Common myeloid progenitor, CD34-positive (primary cell): ENCODE results near the gene RASGRP3.

Source experiments
- CTCF ChIA-PET: fragments of 350-600 bp; sonication (Branson Sonifier 250); formaldehyde crosslinking; loops from one replicate; lab custom pipeline; 2021; ENCODE audit warnings: antibody characterized with exemption; lab: Charles Lee
- POLR2A ChIA-PET: fragments of 350-600 bp; sonication (Branson Sonifier 250); formaldehyde crosslinking; loops from one replicate; lab custom pipeline; 2021; ENCODE audit warnings: antibody characterized with exemption; lab: Charles Lee
- DNase-seq, 3 donors: peaks; one replicate each; pipeline versions ENCODE4 v3.0.0 to v3.0.0-alpha.2; 2013
- H3K27ac ChIP-seq, 2 experiments: 1 replicate in 1 of 2; 2 replicates in 1 of 2; pipeline ENCODE4 v1.7.0; 2013; ENCODE audit warnings: inconsistent platforms in 2 of 2, low read length in 2 of 2, mild to moderate bottlenecking in 2 of 2, low read depth in 1 of 2, moderate library complexity in 1 of 2; ENCODE audit not compliant: severe bottlenecking in 2 of 2, insufficient read depth in 1 of 2, poor library complexity in 1 of 2
- H3K27me3 ChIP-seq, 5 experiments: replicated peaks in 2 of 5; 1 replicate in 3 of 5; 2 replicates in 2 of 5; pipeline versions ENCODE4 v1.6.1 to v1.7.0; 2013; ENCODE audit warnings: low read length in 4 of 5, mild to moderate bottlenecking in 2 of 5, moderate library complexity in 2 of 5, inconsistent platforms in 1 of 5; ENCODE audit not compliant: insufficient read depth in 5 of 5, control insufficient read depth in 4 of 5
- H3K36me3 ChIP-seq, 4 experiments: 1 replicate in 2 of 4; 2 replicates in 2 of 4; pipeline versions ENCODE4 v1.6.1 to v1.7.0; 2013; ENCODE audit warnings: low read length in 3 of 4, control low read depth in 1 of 4, mild to moderate bottlenecking in 1 of 4; ENCODE audit not compliant: control insufficient read depth in 4 of 4, insufficient read depth in 4 of 4
- H3K4me1 ChIP-seq, 4 experiments: 1 replicate in 3 of 4; 2 replicates in 1 of 4; pipeline versions ENCODE4 v1.6.1 to v1.7.1; 2013; ENCODE audit warnings: low read length in 3 of 4, mild to moderate bottlenecking in 3 of 4, control low read depth in 1 of 4, inconsistent platforms in 1 of 4, moderate library complexity in 1 of 4; ENCODE audit not compliant: control insufficient read depth in 4 of 4, insufficient read depth in 4 of 4; ENCODE audit errors: control extremely low read depth in 1 of 4
- H3K4me3 ChIP-seq, 7 experiments: 1 replicate in 4 of 7; 2 replicates in 3 of 7; pipeline versions ENCODE4 v1.5.1 to v1.7.0; 2013; ENCODE audit warnings: mild to moderate bottlenecking in 7 of 7, low read length in 6 of 7, moderate library complexity in 6 of 7, inconsistent platforms in 2 of 7, low read depth in 2 of 7, control low read depth in 1 of 7; ENCODE audit not compliant: insufficient read depth in 4 of 7, control insufficient read depth in 1 of 7; ENCODE audit errors: extremely low read depth in 1 of 7
- H3K9me3 ChIP-seq, 5 experiments: 1 replicate in 4 of 5; 2 replicates in 1 of 5; pipeline versions ENCODE4 v1.6.1 to v1.7.1; 2013; ENCODE audit warnings: low read length in 4 of 5, mild to moderate bottlenecking in 2 of 5, inconsistent platforms in 1 of 5, low read depth in 1 of 5, moderate library complexity in 1 of 5; ENCODE audit not compliant: control insufficient read depth in 4 of 5, insufficient read depth in 2 of 5; ENCODE audit errors: control extremely low read depth in 1 of 5
- WGBS: methylation state at CpG from one replicate; pipeline ENCODE4 v1.1.5; 2013; ENCODE audit not compliant: insufficient coverage; 5-methylcytosine and 5-hydroxymethylcytosine counted together

RASGRP3 gene

GRCh38 chr2:33526921-33527320 lies 50.5 kb downstream of the RASGRP3 start:
- no peak overlapping the region for H3K27ac ChIP-seq
- WGBS, result 100% methylated on average over 5 of the region's 5 CpGs
- CTCF ChIA-PET, result no interaction called here

GRCh38 chr2:33528441-33528950 lies 52.0 kb downstream of the RASGRP3 start:
- peak; percentile 9 to 58 (median 37) for DNase-seq
- H3K9me3 ChIP-seq, result no peaks in the 10 kb centered on the region
- no peak overlapping the region for H3K4me3 ChIP-seq
- ChIA-PET CTCF (interaction anchor here (1.2 kb wide), 1 partner anchor 14 kb away, joined by 3 read pairs; no protein-coding TSS in a partner anchor), POLR2A (no interaction called here)
- H3K27ac ChIP-seq, result no peak overlapping the region
- WGBS, result 100% methylated on average over 1 of the region's 2 CpGs
- H3K27me3 ChIP-seq, result no peaks in the 10 kb centered on the region
- peaks cover 13 to 40% (median 23%) of the 10 kb centered on the region in 4 experiments for H3K4me1 ChIP-seq
- no peaks in the 10 kb centered on the region for H3K36me3 ChIP-seq

More at GRCh38 chr2:33526921-33527320, 50.5 kb downstream of the RASGRP3 start:
- POLR2A ChIA-PET, result no interaction called here
- no peak overlapping the region for H3K4me3 ChIP-seq
- H3K4me1 ChIP-seq, result peaks cover 13 to 35% (median 23%) of the 10 kb centered on the region in 4 experiments
- H3K36me3 ChIP-seq, result no peaks in the 10 kb centered on the region
- H3K27me3 ChIP-seq, result no peaks in the 10 kb centered on the region
- no peaks in the 10 kb centered on the region for H3K9me3 ChIP-seq
- DNase-seq, result no peak

- Histone ChIP-seq H3K27ac (no peak overlapping the region), H3K4me1 (peaks cover 13 to 40% (median 23%) of the 10 kb centered on the region in 4 experiments), H3K36me3 (no peaks in the 10 kb centered on the region), H3K4me3 (no peak overlapping the region), H3K27me3 (no peaks in the 10 kb centered on the region), H3K9me3 (no peaks in the 10 kb centered on the region)
- ChIA-PET CTCF (interaction anchor here (1.1 to 1.2 kb wide), 2 partner anchors 13 to 54 kb away, joined by 3 to 4 read pairs; partner anchors contain the start of gene RASGRP3), POLR2A (no interaction called here)
- DNase-seq, result peak in 1 of 3 donors; percentile 21
- 96% methylated on average over 3 of the region's 6 CpGs for WGBS
Measured at GRCh38 chr2:33529771-33530481, 53.5 kb downstream of the RASGRP3 start.

GRCh38 chr2:33530690-33531548 lies 54.5 kb downstream of the RASGRP3 start:
- DNase-seq, result no peak
- H3K4me1 ChIP-seq, result peaks cover 12 to 34% (median 19%) of the 10 kb centered on the region in 4 experiments
- no peaks in the 10 kb centered on the region for H3K27me3 ChIP-seq
- H3K4me3 ChIP-seq, result no peak overlapping the region
- peaks cover 0 to 2% (median 0%) of the 10 kb centered on the region in 4 experiments for H3K36me3 ChIP-seq
- ChIA-PET CTCF (interaction anchor here (1.1 kb wide), 1 partner anchor 55 kb away, joined by 4 read pairs; the partner anchor contains the start of gene RASGRP3), POLR2A (no interaction called here)
- H3K27ac ChIP-seq, result no peak overlapping the region
- 86% methylated on average over 7 of the region's 10 CpGs for WGBS
- H3K9me3 ChIP-seq, result no peaks in the 10 kb centered on the region

GRCh38 chr2:33531549-33532059 lies 55.2 kb downstream of the RASGRP3 start:
- H3K27me3 ChIP-seq, result no peaks in the 10 kb centered on the region
- POLR2A ChIA-PET, result no interaction called here
- peaks cover 0 to 2% (median 0%) of the 10 kb centered on the region in 4 experiments for H3K36me3 ChIP-seq
- 100% methylated on average over 3 of the region's 3 CpGs for WGBS
- peaks cover 7 to 29% (median 14%) of the 10 kb centered on the region in 4 experiments for H3K4me1 ChIP-seq
- no peak overlapping the region for H3K4me3 ChIP-seq
- CTCF ChIA-PET, result no interaction called here
- H3K27ac ChIP-seq, result no peak overlapping the region
- DNase-seq, result no peak
- H3K9me3 ChIP-seq, result peaks cover 0 to 1% (median 0%) of the 10 kb centered on the region in 5 experiments

GRCh38 chr2:33532146-33532545 lies 55.7 kb downstream of the RASGRP3 start:
- no peaks in the 10 kb centered on the region for H3K27me3 ChIP-seq

More at GRCh38 chr2:33532146-33532545, 55.7 kb downstream of the RASGRP3 start:
- ChIA-PET POLR2A (no interaction called here), CTCF (no interaction called here)
- Histone ChIP-seq H3K9me3 (peaks cover 0 to 4% (median 0%) of the 10 kb centered on the region in 5 experiments), H3K27ac (no peak overlapping the region), H3K4me3 (no peak overlapping the region), H3K36me3 (peaks cover 0 to 2% (median 0%) of the 10 kb centered on the region in 4 experiments), H3K4me1 (peaks cover 7 to 23% (median 14%) of the 10 kb centered on the region in 4 experiments)
- WGBS, result 93% methylated on average over 6 of the region's 8 CpGs
- no peak for DNase-seq
